Measurements from ENCODE around the gene NRIP1.

GRCh38 chr21:14918527-14918926 lies 146.3 kb downstream of the NRIP1 start:
- TF ChIP-seq POLR2A (IDR thresholded peaks at IDR 0.05) (no peak), CTCF (IDR thresholded peaks at IDR 0.05) (no peak), EP300 (IDR thresholded peaks at IDR 0.05) (no peak), POLR2AphosphoS5 (IDR thresholded peaks at IDR 0.05) (no peak)

All from suprapubic skin (tissue), 4 donors.